Neural progenitor cell (in vitro differentiated cells): ENCODE results near the gene SOX5. TPM values are rescaled to one million over a fixed set of nuclear protein-coding genes. Genes with fewer than 3 reads are reported as not detected.

Experiments
- DNase-seq: peaks from one replicate; pipeline ENCODE4 v3.0.0-alpha.2; 2016; ENCODE audit warnings: low spot score
- H2AFZ ChIP-seq: fragments of 200-600 bp; sonication (generic); replicated peaks from 2 replicates; pipeline ENCODE4 v1.6.1; 2016; ENCODE audit warnings: antibody characterized with exemption
- H3F3A ChIP-seq: fragments of 200-600 bp; sonication (generic); 2 replicates; pipeline ENCODE4 v1.6.1; 2016; ENCODE audit warnings: antibody characterized with exemption, low read depth
- H3K27ac ChIP-seq: fragments of 200-600 bp; sonication (generic); 2 replicates; pipeline ENCODE4 v1.5.1; 2016; ENCODE audit warnings: mild to moderate bottlenecking
- H3K27me3 ChIP-seq: fragments of 200-600 bp; sonication (generic); 2 replicates; pipeline ENCODE4 v1.6.1; 2016; ENCODE audit warnings: mild to moderate bottlenecking, moderate library complexity
- H3K36me3 ChIP-seq: fragments of 200-600 bp; sonication (generic); 2 replicates; pipeline ENCODE4 v1.5.1; 2016
- H3K4me1 ChIP-seq: fragments of 200-600 bp; sonication (generic); 2 replicates; pipeline ENCODE4 v1.6.1; 2016; ENCODE audit warnings: mixed run types
- H3K4me2 ChIP-seq: fragments of 200-600 bp; sonication (generic); 2 replicates; pipeline ENCODE4 v1.6.1; 2016
- H3K4me3 ChIP-seq: fragments of 200-600 bp; sonication (generic); 2 replicates; pipeline ENCODE4 v1.5.1; 2016
- H3K79me2 ChIP-seq: fragments of 200-600 bp; sonication (generic); 2 replicates; pipeline ENCODE4 v1.6.1; 2016; ENCODE audit warnings: low read depth
- H3K9ac ChIP-seq: fragments of 200-600 bp; sonication (generic); 2 replicates; pipeline ENCODE4 v1.6.1; 2016
- H3K9me3 ChIP-seq: fragments of 200-600 bp; sonication (generic); 2 replicates; pipeline ENCODE4 v1.5.1; 2016; ENCODE audit warnings: low read depth
- H4K20me1 ChIP-seq: fragments of 200-600 bp; sonication (generic); 2 replicates; pipeline ENCODE4 v1.6.1; 2016; ENCODE audit warnings: low read depth
- H3K27ac Mint-ChIP-seq: 3 replicates; pipeline ENCODE4 v1.8.0; 2021; ENCODE audit warnings: mixed read lengths
- H3K27me3 Mint-ChIP-seq: 2 replicates; pipeline ENCODE4 v1.8.0; 2022; ENCODE audit warnings: low read depth, mild to moderate bottlenecking, inconsistent platforms, moderate library complexity, mixed read lengths; ENCODE audit not compliant: insufficient read depth
- H3K36me3 Mint-ChIP-seq: 3 replicates; pipeline ENCODE4 v1.8.0; 2021; ENCODE audit warnings: mixed read lengths
- H3K4me1 Mint-ChIP-seq: 3 replicates; pipeline ENCODE4 v1.8.0; 2021; ENCODE audit warnings: mixed read lengths
- H3K4me3 Mint-ChIP-seq: 3 replicates; pipeline ENCODE4 v1.8.0; 2021; ENCODE audit warnings: mild to moderate bottlenecking, moderate library complexity, mixed read lengths
- H3K9me3 Mint-ChIP-seq: 3 replicates; pipeline ENCODE4 v1.8.0; 2020; ENCODE audit warnings: mixed read lengths
- EZH2 ChIP-seq: fragments of 200-600 bp; sonication (generic); IDR thresholded peaks from 2 replicates; pipeline ENCODE4 v1.6.1; 2017; ENCODE audit warnings: antibody characterized with exemption, mild to moderate bottlenecking, moderate library complexity
- EZH2phosphoT487 ChIP-seq: fragments of 200-600 bp; sonication (generic); IDR thresholded peaks from 2 replicates; pipeline ENCODE4 v1.6.1; 2017; ENCODE audit warnings: antibody characterized with exemption
- total RNA-seq: library from RNA; depleted of rRNA; stranded (reverse); fragments of >200 nt; gene quantifications from 2 replicates; pipeline ENCODE4 v1.2.3, GENCODE V29; 2015; ENCODE audit warnings: low replicate concordance
- TF ChIP-seq, protein P1 (sequence below): fragments of 200-600 bp; sonication (generic); IDR thresholded peaks from 2 replicates; pipeline ENCODE4 v1.5.1; 2017; ENCODE audit warnings: antibody characterized with exemption, mild to moderate bottlenecking

SOX5 gene
- total RNA-seq, 1 donor from 2014 or later = 79.5 TPM

- TF ChIP-seq, protein P1, sequence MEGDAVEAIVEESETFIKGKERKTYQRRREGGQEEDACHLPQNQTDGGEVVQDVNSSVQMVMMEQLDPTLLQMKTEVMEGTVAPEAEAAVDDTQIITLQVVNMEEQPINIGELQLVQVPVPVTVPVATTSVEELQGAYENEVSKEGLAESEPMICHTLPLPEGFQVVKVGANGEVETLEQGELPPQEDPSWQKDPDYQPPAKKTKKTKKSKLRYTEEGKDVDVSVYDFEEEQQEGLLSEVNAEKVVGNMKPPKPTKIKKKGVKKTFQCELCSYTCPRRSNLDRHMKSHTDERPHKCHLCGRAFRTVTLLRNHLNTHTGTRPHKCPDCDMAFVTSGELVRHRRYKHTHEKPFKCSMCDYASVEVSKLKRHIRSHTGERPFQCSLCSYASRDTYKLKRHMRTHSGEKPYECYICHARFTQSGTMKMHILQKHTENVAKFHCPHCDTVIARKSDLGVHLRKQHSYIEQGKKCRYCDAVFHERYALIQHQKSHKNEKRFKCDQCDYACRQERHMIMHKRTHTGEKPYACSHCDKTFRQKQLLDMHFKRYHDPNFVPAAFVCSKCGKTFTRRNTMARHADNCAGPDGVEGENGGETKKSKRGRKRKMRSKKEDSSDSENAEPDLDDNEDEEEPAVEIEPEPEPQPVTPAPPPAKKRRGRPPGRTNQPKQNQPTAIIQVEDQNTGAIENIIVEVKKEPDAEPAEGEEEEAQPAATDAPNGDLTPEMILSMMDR = no peak
- TF ChIP-seq EZH2phosphoT487 (no peak), EZH2 (no peak)
- Mint-ChIP-seq H3K27ac (no peak overlapping the region), H3K4me1 (peaks cover 5% of the 10 kb centered on the region), H3K9me3 (no peaks in the 10 kb centered on the region), H3K4me3 (no peak overlapping the region), H3K27me3 (no peaks in the 10 kb centered on the region), H3K36me3 (peaks cover 14% of the 10 kb centered on the region)
- Histone ChIP-seq H2AFZ (no peak overlapping the region), H3K4me3 (no peak overlapping the region), H3K27ac (no peak overlapping the region), H3K79me2 (no peaks in the 10 kb centered on the region), H3K27me3 (no peaks in the 10 kb centered on the region), H3K4me1 (peaks cover 1% of the 10 kb centered on the region), H3K9me3 (no peaks in the 10 kb centered on the region), H4K20me1 (no peaks in the 10 kb centered on the region), H3K4me2 (no peak overlapping the region), H3K9ac (no peak overlapping the region), H3F3A (no peaks in the 10 kb centered on the region), H3K36me3 (peaks cover 13% of the 10 kb centered on the region)
- no peak for DNase-seq
Measured at GRCh38 chr12:23550753-23551152, 398.7 kb downstream of the SOX5 start.

GRCh38 chr12:23548742-23549141, 400.7 kb downstream of the SOX5 start:
- Histone ChIP-seq H3K4me3 (no peak overlapping the region), H3K27ac (no peak overlapping the region), H3K36me3 (peaks cover 16% of the 10 kb centered on the region), H3K4me2 (no peak overlapping the region), H3K4me1 (no peaks in the 10 kb centered on the region), H3K9me3 (no peaks in the 10 kb centered on the region), H4K20me1 (no peaks in the 10 kb centered on the region), H3K9ac (no peak overlapping the region), H3F3A (no peaks in the 10 kb centered on the region), H3K27me3 (no peaks in the 10 kb centered on the region), H3K79me2 (no peaks in the 10 kb centered on the region), H2AFZ (no peak overlapping the region)
- H3K27me3 Mint-ChIP-seq = no peaks in the 10 kb centered on the region
- no peak for DNase-seq
- TF ChIP-seq EZH2phosphoT487 (no peak), EZH2 (no peak)
- TF ChIP-seq, protein P1 = no peak
- H3K9me3 Mint-ChIP-seq = no peaks in the 10 kb centered on the region
- no peak overlapping the region for H3K4me3 Mint-ChIP-seq
- H3K27ac Mint-ChIP-seq = no peak overlapping the region
- H3K36me3 Mint-ChIP-seq = peaks cover 23% of the 10 kb centered on the region
- no peaks in the 10 kb centered on the region for H3K4me1 Mint-ChIP-seq

DNA sequence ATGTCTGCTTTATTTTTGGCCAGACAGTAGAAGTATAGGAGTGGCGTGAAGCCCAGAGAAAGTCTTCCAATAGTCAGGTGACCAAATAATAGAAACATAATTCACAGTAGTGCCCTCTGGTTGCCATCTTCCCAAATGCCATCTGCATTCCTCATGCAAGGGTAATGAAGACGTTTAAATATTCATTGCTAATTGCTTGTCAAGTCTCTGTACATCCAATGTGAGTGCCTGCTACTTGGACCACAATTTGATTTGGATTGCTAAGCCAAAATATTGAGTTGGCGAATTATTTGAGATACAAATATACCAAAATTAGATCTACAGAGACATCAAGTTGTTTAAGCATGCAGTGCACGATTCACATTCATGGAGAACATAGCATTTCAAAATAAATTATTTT, 402.7 kb downstream of the SOX5 start:
- Mint-ChIP-seq H3K27ac (no peak overlapping the region), H3K9me3 (no peaks in the 10 kb centered on the region), H3K4me3 (no peak overlapping the region), H3K27me3 (no peaks in the 10 kb centered on the region), H3K36me3 (peaks cover 30% of the 10 kb centered on the region), H3K4me1 (no peaks in the 10 kb centered on the region)
- Histone ChIP-seq H2AFZ (no peak overlapping the region), H3K27me3 (no peaks in the 10 kb centered on the region), H3K9ac (no peak overlapping the region), H3K4me2 (no peak overlapping the region), H3K79me2 (no peaks in the 10 kb centered on the region), H3F3A (no peaks in the 10 kb centered on the region), H3K9me3 (no peaks in the 10 kb centered on the region), H3K4me1 (no peaks in the 10 kb centered on the region), H3K27ac (no peak overlapping the region), H3K36me3 (peaks cover 12% of the 10 kb centered on the region), H4K20me1 (no peaks in the 10 kb centered on the region), H3K4me3 (no peak overlapping the region)
- TF ChIP-seq, protein P1 = no peak
- TF ChIP-seq EZH2 (no peak), EZH2phosphoT487 (no peak)
- DNase-seq = no peak
